Activated naive CD8-positive, alpha-beta T cell treated with anti-CD3 and anti-CD28 coated beads, Interleukin-2, amount 10 ng/mL, durations not matched to agents 7 days and 5 days (primary cell): ENCODE data around the gene PDZD8. TPM values are rescaled to one million over a fixed set of nuclear protein-coding genes. Genes with fewer than 3 reads are reported as not detected.

Source experiments
- ATAC-seq: fragments of 150-1000 bp; cut with Tn5 transposase; one replicate; pipeline ENCODE4 v1.10.0; 2021; ENCODE audit warnings: low read depth, moderate library complexity
- POLR2A ChIA-PET: fragments of 350-600 bp; sonication (Branson Sonifier 250); formaldehyde crosslinking; loops from one replicate; lab custom pipeline; 2021; ENCODE audit warnings: antibody characterized with exemption; lab: Charles Lee
- DNase-seq: peaks from one replicate; pipeline ENCODE4 v3.0.0; 2021
- H3K27ac Mint-ChIP-seq: one replicate; pipeline ENCODE4 v1.8.0; 2022; ENCODE audit warnings: mild to moderate bottlenecking, mixed read lengths
- H3K27me3 Mint-ChIP-seq: one replicate; pipeline ENCODE4 v1.8.0; 2022; ENCODE audit warnings: mild to moderate bottlenecking, moderate library complexity, mixed read lengths
- H3K36me3 Mint-ChIP-seq: one replicate; pipeline ENCODE4 v1.8.0; 2021; ENCODE audit warnings: mild to moderate bottlenecking, mixed read lengths
- H3K4me1 Mint-ChIP-seq: one replicate; pipeline ENCODE4 v1.8.0; 2021; ENCODE audit warnings: mixed read lengths
- H3K4me3 Mint-ChIP-seq: one replicate; pipeline ENCODE4 v1.8.0; 2022; ENCODE audit warnings: mild to moderate bottlenecking, moderate library complexity, mixed read lengths
- H3K9me3 Mint-ChIP-seq: one replicate; pipeline ENCODE4 v1.8.0; 2021; ENCODE audit warnings: mixed read lengths
- total RNA-seq, 2 experiments: library from RNA; stranded (reverse); gene quantifications; one replicate each; pipeline ENCODE4 v1.2.3, GENCODE V29; 2021

The PDZD8 gene
- total RNA-seq, 2 experiments from 2014 or later: 16.0 to 18.8 TPM

DNA sequence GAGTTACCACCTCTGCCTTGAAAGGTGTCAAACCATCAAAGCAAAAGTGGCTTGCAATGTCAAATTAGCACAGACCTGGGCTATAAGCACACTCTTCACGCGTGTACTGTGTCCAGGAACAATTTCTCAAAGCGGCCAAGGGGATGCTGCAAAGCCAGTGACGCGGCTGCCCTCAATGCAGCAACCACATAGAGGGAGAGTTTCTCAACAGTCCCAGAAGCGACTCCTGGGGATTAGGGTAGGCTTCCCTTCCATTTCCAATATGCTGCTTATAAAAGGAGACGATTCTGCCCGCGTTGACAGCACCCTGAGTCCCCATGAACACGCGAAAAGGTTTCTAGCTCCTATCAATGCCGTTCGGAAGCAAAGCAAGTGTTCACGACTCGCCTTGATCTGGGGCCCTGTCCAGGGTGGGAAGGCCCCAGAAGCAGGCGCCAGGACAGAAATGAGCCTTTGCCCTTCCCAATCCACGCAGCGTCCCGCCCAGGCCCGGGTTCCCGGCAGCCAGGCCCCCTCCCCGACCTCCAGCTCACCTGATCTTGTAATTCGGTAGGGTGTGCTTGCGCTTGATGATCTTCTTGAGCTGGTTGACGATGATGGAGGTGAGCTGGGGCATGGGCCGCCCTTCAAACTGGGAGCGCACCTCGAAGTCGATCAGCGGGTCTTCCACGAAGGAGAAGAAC lies 1.3 kb downstream of the PDZD8 start:
- no peaks in the 10 kb centered on the region for H3K9me3 Mint-ChIP-seq

GRCh38 chr10:117370205-117370604 lies 5.0 kb downstream of the PDZD8 start:
- POLR2A ChIA-PET: no interaction called here
- H3K4me3 Mint-ChIP-seq: no peak overlapping the region
- H3K27me3 Mint-ChIP-seq: no peaks in the 10 kb centered on the region
- H3K27ac Mint-ChIP-seq: no peak overlapping the region
- H3K9me3 Mint-ChIP-seq: no peaks in the 10 kb centered on the region
- DNase-seq: no peak
- ATAC-seq: no peak
- peaks cover 11% of the 10 kb centered on the region for H3K36me3 Mint-ChIP-seq
- H3K4me1 Mint-ChIP-seq: peaks cover 28% of the 10 kb centered on the region

More for the DNA sequence above, 1.3 kb downstream of the PDZD8 start:
- Mint-ChIP-seq H3K36me3 (peaks cover 11% of the 10 kb centered on the region), H3K4me1 (peaks cover 24% of the 10 kb centered on the region), H3K27ac (peak overlapping the region; percentile 80), H3K27me3 (peaks cover 25% of the 10 kb centered on the region), H3K4me3 (peak overlapping the region; percentile 93)
- POLR2A ChIA-PET: interaction anchor here (0.6 to 1.3 kb wide), 3 partner anchors 11 to 1858 kb away, joined by 3 to 5 read pairs (median 4); no protein-coding TSS in a partner anchor
- DNase-seq (peak; percentile 51), ATAC-seq (peak; percentile 31)

- ATAC-seq (no peak), DNase-seq (no peak)
- POLR2A ChIA-PET: interaction anchor here (0.6 kb wide), 1 partner anchor 1201 kb away, joined by 3 read pairs; no protein-coding TSS in a partner anchor
- H3K36me3 Mint-ChIP-seq: peaks cover 16% of the 10 kb centered on the region
- H3K9me3 Mint-ChIP-seq: no peaks in the 10 kb centered on the region
- peaks cover 35% of the 10 kb centered on the region for H3K4me1 Mint-ChIP-seq
- no peak overlapping the region for H3K4me3 Mint-ChIP-seq
- H3K27ac Mint-ChIP-seq: no peak overlapping the region
- no peaks in the 10 kb centered on the region for H3K27me3 Mint-ChIP-seq
These were observed 7.5 kb downstream of the PDZD8 start for GRCh38 chr10:117367718-117368117.

- H3K4me3 Mint-ChIP-seq: no peak overlapping the region
- H3K27me3 Mint-ChIP-seq: no peaks in the 10 kb centered on the region
- H3K4me1 Mint-ChIP-seq: peaks cover 28% of the 10 kb centered on the region
- DNase-seq: no peak
- H3K36me3 Mint-ChIP-seq: peaks cover 11% of the 10 kb centered on the region
- POLR2A ChIA-PET: no interaction called here
- H3K9me3 Mint-ChIP-seq: no peaks in the 10 kb centered on the region
- H3K27ac Mint-ChIP-seq: no peak overlapping the region
- no peak for ATAC-seq
These were observed 8.5 kb downstream of the PDZD8 start for GRCh38 chr10:117366741-117367140.

DNA sequence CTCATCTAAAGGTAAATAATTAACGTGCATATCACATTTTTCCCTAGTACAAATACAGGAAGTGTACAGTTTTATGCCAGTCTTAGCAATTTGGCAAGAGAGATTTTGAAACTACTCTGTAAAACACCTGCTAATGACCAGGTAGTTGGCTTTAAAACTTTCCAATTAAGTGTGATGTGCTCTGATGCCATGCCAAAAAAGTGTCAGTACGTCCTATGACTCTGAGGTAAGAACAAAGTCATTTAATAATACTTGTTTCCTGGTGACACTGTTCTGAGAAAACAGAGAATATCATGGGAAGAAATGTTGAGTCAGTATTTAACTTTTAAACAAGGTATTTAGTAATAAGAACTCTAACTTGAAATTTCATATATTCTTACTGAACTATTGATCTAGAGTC lies 9.6 kb downstream of the PDZD8 start:
- H3K4me1 Mint-ChIP-seq: peaks cover 26% of the 10 kb centered on the region
- no peaks in the 10 kb centered on the region for H3K27me3 Mint-ChIP-seq
- DNase-seq (no peak), ATAC-seq (no peak)
- no peak overlapping the region for H3K27ac Mint-ChIP-seq
- H3K4me3 Mint-ChIP-seq: no peak overlapping the region
- POLR2A ChIA-PET: no interaction called here
- H3K9me3 Mint-ChIP-seq: no peaks in the 10 kb centered on the region
- peaks cover 11% of the 10 kb centered on the region for H3K36me3 Mint-ChIP-seq

DNA sequence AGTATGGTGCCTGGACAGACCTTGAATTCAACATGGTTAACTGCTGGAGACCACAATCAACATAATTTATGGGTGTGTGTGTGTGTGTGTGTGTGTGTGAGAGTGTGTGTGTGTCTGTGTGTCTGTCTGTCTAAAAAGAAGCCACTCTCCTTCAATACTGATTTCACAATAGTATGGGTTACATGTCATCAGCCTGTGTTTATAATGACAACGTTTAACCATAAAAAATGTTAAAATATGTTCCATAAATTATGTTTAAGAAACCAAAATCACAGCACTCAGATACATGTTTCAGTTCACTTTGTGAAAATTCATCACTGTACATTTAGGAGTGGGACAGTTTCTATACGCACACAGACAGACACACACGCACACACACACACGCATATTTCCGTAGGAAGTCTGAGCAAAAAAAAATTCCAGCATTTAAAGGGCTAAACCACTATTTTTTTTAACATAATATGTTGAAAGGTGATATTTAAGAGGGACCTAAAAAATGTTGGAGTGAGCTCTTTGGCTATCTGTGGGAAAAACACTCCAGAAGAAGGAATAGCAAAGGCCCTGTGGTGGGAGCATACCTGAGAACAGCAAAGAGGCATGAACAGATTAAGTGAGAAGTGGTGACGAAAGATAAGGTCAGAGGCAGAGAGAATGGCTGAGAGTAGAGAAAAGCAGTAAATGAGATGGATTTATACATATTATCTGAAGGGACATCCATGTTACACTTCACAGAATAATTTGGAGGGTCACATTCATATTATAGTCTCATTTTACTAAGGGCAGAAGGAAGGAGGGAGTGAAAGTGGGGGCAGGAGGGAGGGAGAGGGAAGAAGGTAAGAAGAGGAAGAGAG lies 10.9 kb downstream of the PDZD8 start:
- Mint-ChIP-seq H3K27ac (no peak overlapping the region), H3K4me3 (no peak overlapping the region), H3K4me1 (peaks cover 22% of the 10 kb centered on the region), H3K36me3 (peaks cover 6% of the 10 kb centered on the region), H3K9me3 (no peaks in the 10 kb centered on the region), H3K27me3 (no peaks in the 10 kb centered on the region)
- ATAC-seq (no peak), DNase-seq (no peak)
- POLR2A ChIA-PET: no interaction called here

GRCh38 chr10:117363028-117363427 lies 12.2 kb downstream of the PDZD8 start:
- Mint-ChIP-seq H3K27me3 (no peaks in the 10 kb centered on the region), H3K4me3 (no peak overlapping the region), H3K27ac (no peak overlapping the region), H3K4me1 (peaks cover 22% of the 10 kb centered on the region), H3K36me3 (peaks cover 8% of the 10 kb centered on the region), H3K9me3 (no peaks in the 10 kb centered on the region)
- POLR2A ChIA-PET: no interaction called here
- DNase-seq (no peak), ATAC-seq (no peak)

DNA sequence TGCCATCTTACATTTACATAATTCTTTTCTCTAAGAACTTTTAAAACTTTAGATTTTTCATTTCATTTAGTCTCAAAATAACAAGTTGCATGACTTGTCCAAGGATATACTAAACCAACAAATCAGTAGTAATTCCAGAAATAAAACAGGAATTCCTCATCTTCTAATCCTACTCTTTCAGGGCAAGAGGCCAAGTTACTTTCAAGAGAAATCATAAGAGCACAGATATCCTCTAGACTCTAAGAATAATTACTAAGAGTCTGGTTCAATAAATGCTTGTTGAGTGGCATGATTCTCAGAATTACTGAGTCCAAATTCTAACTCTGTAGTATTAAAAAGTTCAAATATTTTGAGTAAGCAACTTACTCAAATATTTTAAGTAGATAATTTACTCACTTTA lies 12.9 kb downstream of the PDZD8 start:
- H3K36me3 Mint-ChIP-seq: peaks cover 8% of the 10 kb centered on the region
- H3K4me3 Mint-ChIP-seq: no peak overlapping the region
- H3K27ac Mint-ChIP-seq: no peak overlapping the region
- peaks cover 22% of the 10 kb centered on the region for H3K4me1 Mint-ChIP-seq
- no peaks in the 10 kb centered on the region for H3K9me3 Mint-ChIP-seq
- DNase-seq (no peak), ATAC-seq (no peak)
- no peaks in the 10 kb centered on the region for H3K27me3 Mint-ChIP-seq
- POLR2A ChIA-PET: interaction anchor here (1.6 kb wide), 1 partner anchor 12 kb away, joined by 5 read pairs; no protein-coding TSS in a partner anchor

DNA sequence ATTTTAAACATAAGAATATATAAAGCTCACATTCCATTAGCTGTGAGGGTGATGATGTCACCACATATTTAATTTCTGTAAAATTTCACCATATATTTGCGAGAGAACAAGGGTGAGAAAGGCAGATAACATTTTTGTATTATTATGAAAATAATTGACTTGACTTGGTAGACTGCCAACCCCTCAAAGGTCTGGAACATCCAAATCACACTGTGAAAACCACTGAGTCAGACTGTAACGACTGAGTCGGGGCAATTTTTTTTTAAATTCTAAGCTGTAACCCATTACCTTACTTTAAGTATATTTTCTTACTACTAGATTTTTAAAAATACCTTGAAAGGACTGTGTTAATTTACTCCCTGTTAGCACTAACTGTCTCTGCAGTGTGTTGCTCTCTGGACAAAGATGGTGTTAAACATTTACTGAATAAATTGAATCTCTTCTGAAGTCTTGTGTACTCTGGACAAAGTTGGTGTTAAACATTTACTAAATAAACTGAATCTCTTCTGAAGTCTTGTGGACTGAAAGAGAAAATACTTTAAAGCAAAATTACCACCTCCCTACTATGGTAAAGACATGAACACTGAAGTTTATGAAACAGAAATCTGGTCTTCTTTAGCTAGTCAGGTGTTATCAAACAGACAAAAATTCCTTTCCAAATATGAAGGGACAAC lies 14.1 kb downstream of the PDZD8 start:
- no peaks in the 10 kb centered on the region for H3K9me3 Mint-ChIP-seq
- POLR2A ChIA-PET: interaction anchor here (1.6 kb wide), 1 partner anchor 13 kb away, joined by 5 read pairs; no protein-coding TSS in a partner anchor
- H3K27ac Mint-ChIP-seq: no peak overlapping the region
- ATAC-seq (no peak), DNase-seq (no peak)
- H3K36me3 Mint-ChIP-seq: peaks cover 8% of the 10 kb centered on the region
- no peak overlapping the region for H3K4me3 Mint-ChIP-seq
- H3K4me1 Mint-ChIP-seq: peaks cover 21% of the 10 kb centered on the region
- no peaks in the 10 kb centered on the region for H3K27me3 Mint-ChIP-seq

GRCh38 chr10:117360016-117360415 lies 15.2 kb downstream of the PDZD8 start:
- H3K27ac Mint-ChIP-seq: no peak overlapping the region
- DNase-seq (no peak), ATAC-seq (no peak)
- H3K27me3 Mint-ChIP-seq: no peaks in the 10 kb centered on the region
- H3K4me3 Mint-ChIP-seq: no peak overlapping the region
- H3K36me3 Mint-ChIP-seq: peaks cover 8% of the 10 kb centered on the region
- no peaks in the 10 kb centered on the region for H3K9me3 Mint-ChIP-seq
- POLR2A ChIA-PET: no interaction called here
- H3K4me1 Mint-ChIP-seq: peaks cover 14% of the 10 kb centered on the region

DNA sequence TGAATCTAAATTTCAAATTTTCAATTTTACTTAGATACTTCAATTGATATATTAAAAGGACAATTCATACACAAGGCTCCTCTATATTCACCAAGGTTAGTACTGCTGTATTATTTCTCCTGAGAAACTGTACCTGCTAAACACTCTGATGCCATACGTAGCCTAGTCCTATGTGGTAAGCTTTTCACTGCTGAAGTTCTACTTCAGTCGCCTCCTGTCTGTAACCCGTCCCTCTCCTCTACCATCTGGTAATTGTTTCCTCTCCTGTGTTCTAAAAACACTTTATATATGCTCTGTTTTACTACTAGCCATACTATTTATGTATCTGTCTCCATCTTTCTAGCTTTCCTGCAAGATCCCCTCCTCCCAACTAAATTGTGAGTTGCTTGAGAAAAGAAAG lies 20.2 kb downstream of the PDZD8 start:
- POLR2A ChIA-PET: no interaction called here
- DNase-seq: no peak
- H3K4me1 Mint-ChIP-seq: peaks cover 18% of the 10 kb centered on the region
- no peak for ATAC-seq
- no peaks in the 10 kb centered on the region for H3K27me3 Mint-ChIP-seq
- no peak overlapping the region for H3K4me3 Mint-ChIP-seq
- H3K36me3 Mint-ChIP-seq: peaks cover 10% of the 10 kb centered on the region
- H3K9me3 Mint-ChIP-seq: no peaks in the 10 kb centered on the region
- no peak overlapping the region for H3K27ac Mint-ChIP-seq

- Mint-ChIP-seq H3K4me1 (peaks cover 18% of the 10 kb centered on the region), H3K36me3 (peaks cover 9% of the 10 kb centered on the region), H3K9me3 (no peaks in the 10 kb centered on the region), H3K27ac (no peak overlapping the region), H3K27me3 (no peaks in the 10 kb centered on the region), H3K4me3 (no peak overlapping the region)
- DNase-seq (no peak), ATAC-seq (no peak)
- POLR2A ChIA-PET: no interaction called here
These were observed 21.6 kb downstream of the PDZD8 start for GRCh38 chr10:117353684-117354083.

GRCh38 chr10:117352724-117353123 lies 22.5 kb downstream of the PDZD8 start:
- Mint-ChIP-seq H3K4me1 (peaks cover 18% of the 10 kb centered on the region), H3K4me3 (no peak overlapping the region), H3K27ac (no peak overlapping the region), H3K36me3 (peaks cover 9% of the 10 kb centered on the region), H3K27me3 (no peaks in the 10 kb centered on the region), H3K9me3 (no peaks in the 10 kb centered on the region)
- DNase-seq: no peak
- ATAC-seq: no peak
- POLR2A ChIA-PET: no interaction called here
